ENCODE results near the gene DHFR.
"Not testable (repeated sequence)": the region's sequence is repeated elsewhere in the genome, so short reads cannot be mapped to it uniquely, and the experiment has no call there.

DHFR gene

GRCh38 chr5:80597500-80597899 is 57.3 kb downstream of the DHFR start:
- DNase-seq (ENCODE audit: low read depth), result no peak

GRCh38 chr5:80594810-80595209 is 60.0 kb downstream of the DHFR start:
- DNase-seq (ENCODE audit: low read depth), result no peak

GRCh38 chr5:80592761-80593160 is 62.0 kb downstream of the DHFR start:
- no peak for DNase-seq (ENCODE audit: low read depth)

GRCh38 chr5:80592105-80592504 is 62.7 kb downstream of the DHFR start:
- no peak for DNase-seq (ENCODE audit: low read depth)

- DNase-seq (ENCODE audit: low read depth), result no peak
Observed at GRCh38 chr5:80591352-80591751, 63.4 kb downstream of the DHFR start.

- no peak for DNase-seq (ENCODE audit: low read depth)
Observed at GRCh38 chr5:80590766-80591165, 64.0 kb downstream of the DHFR start.

GRCh38 chr5:80588858-80589540 is 65.8 kb downstream of the DHFR start:
- no peak for DNase-seq (ENCODE audit: low read depth)

- no peak for DNase-seq (ENCODE audit: low read depth)
Observed at GRCh38 chr5:80584770-80585169, 70.0 kb downstream of the DHFR start.

GRCh38 chr5:80580291-80580690 is 74.5 kb downstream of the DHFR start:
- not testable (repeated sequence) for DNase-seq (ENCODE audit: low read depth)

GRCh38 chr5:80579050-80579449 is 75.7 kb downstream of the DHFR start:
- no peak for DNase-seq (ENCODE audit: low read depth)

GRCh38 chr5:80577707-80578106 is 77.1 kb downstream of the DHFR start:
- no peak for DNase-seq (ENCODE audit: low read depth)

- DNase-seq (ENCODE audit: low read depth), result no peak
Observed at GRCh38 chr5:80576383-80576782, 78.4 kb downstream of the DHFR start.
